Renal pelvis (tissue), 4 donors: ENCODE measurements around the gene IL21. TPM values are rescaled to one million over a fixed set of nuclear protein-coding genes. Genes with fewer than 3 reads are reported as not detected.

Experiments used
- DNase-seq: peaks from one replicate; pipeline ENCODE4 v3.0.0-alpha.2; 2013
- polyA plus RNA-seq, 3 donors: library from polyadenylated mRNA; unstranded; fragments of 120-200 nt; gene quantifications; one replicate each; pipeline ENCODE4 v1.2.1, GENCODE V29; 2013; ENCODE audit not compliant: insufficient read length in 3 of 3

The IL21 gene
- polyA plus RNA-seq, 3 donors: not detected

DNA sequence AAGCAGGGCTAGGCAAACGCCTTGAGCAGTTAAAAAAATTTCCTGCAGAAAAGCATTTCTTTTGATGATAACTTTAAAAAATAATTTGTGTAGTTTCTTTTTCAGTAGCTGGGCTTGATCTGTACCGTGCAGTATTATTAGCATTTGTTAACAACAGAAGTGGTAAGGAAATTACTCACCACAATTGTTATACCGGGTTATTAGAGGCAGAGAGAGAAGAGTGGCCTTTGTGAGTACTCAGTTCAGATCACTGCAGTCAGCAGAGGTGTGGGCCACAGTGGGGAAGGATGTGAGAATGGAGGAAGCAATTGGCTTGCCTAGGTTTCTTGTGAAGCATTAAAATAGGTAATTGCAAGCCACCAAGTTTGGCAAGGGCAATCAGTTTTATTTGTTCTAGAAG is 14.3 kb upstream of the IL21 start:
- no peak for DNase-seq

DNA sequence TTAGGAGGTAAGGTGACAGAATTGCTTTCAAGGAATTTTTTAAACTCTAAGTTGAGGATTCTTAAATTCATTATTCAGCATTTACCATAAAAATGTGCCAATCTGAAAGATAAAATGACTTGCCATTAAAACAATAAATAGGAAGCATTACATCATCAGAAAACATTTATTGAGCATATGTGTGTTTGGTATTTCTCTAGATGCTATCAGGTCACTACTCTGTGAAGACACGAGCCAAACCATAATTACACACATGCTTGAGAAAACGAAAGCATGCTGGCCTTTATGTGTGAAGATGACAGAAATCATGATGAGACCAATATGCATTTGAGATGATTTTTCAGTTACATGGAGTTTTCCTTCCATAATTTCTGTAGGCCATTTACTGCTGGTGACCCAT is 12.3 kb upstream of the IL21 start:
- no peak for DNase-seq

DNA sequence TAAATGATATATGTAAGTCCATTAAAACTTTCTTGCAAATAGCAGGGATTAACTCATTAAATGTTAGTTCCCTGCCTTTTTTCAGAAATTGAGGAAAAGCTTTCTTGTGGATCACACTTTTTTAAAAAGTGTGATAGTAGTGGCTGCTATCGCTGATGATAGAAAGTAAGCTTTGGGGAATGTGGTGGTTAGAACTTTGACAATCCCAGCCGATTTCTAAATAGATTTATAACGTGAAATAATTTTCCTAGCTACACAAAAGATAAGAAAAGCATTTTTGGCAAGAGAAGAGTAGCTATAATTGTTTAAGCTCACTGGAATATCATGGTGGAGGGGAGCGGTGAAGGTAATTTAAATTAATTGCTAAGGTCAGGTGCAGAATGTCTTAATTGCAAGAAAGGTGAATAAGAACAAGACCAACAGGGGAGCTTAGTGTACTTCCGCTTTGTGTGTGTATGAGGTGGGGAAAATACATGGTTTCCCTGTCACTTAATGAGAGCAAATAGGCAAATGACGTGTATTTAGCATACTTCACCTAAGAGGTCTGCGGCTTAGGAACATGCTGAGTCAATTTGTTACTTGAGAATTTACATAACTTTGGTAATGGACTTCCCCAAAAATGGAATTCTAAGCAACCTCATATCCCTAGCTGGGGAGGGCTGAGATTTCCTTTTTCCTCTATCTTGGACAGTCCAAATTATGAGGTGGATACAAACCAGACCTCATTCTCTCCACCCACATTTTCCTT is 11.7 kb upstream of the IL21 start:
- DNase-seq: no peak

DNA sequence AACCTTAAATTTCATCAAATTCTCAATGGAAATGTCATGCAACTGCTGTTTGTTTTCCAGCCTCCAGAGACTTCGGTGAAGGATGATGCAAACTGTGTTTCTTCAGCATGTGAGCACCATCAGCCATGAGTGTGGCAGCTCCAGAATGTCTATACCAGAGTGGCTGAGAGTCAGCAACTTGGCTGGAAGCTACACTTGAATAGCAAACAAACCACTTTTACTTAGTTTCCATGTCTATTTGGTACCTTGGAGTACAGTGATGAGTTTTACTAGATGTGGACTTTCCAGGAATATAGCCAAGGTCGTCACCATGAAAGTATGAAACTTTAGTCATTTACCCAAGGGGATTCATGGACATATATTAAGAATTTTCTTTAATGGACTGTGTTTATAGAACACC is 4.3 kb upstream of the IL21 start:
- no peak for DNase-seq

DNA sequence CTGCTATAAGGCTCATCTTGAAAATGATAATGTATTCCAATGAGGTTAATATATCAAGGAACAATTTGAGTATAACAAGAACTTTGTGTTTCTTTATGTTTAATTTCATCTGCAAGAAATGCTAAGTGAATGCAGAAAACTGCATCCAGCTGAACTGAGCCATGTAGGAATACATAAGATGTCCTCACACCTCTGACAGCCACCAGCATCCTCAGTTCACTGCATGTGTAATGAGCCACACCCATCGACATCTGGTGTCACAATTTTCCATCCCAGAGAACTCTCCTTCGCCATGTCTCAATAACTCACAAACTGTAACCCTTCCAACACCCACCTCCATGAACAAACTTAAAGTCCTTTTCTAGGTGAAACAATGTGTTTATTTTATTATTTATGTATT is 3.3 kb upstream of the IL21 start:
- no peak for DNase-seq

DNA sequence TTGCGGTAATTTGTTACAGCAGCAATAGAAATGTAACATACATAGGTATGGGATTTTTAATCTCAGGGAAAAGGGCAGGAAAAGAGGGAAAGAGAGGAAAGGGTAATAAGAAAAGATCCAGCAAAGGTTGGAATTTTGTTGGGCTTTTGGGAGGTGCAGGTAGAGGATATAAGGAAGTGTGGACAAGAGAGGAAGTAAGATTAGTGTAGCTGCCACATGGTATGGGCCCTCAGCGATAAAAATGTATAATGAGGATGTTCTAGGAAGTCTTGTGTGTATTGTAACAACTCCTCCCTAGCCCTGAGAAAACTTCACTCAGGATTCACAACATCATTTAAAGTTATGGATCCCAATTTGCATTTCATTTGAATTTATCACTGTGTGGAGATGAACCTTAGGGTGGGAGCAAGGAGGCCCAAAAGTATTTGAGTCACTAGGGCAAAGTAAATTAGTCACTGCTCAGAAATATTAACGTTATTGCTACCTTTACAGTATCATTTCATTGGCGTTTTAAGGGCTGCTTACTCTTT is 2.8 kb upstream of the IL21 start:
- DNase-seq: no peak

DNA sequence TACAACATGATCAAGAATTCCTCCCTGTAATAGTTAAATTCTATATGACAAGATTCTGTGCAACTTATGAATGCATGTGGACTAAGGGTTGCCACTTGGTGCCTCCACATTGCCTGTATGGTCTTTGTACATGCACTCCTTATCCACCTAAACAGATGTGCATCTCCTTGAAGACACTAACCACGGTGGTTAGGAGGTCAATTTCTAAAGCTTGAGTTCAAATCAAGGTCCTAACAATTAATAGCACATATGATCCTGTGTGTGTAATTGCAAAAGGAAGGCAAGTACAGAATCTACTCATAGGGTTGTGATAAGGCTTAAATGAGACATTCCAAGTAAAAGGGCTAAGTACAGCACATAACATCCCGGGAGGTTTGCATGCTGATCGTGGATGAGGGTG is 1.5 kb upstream of the IL21 start:
- DNase-seq: no peak

DNA sequence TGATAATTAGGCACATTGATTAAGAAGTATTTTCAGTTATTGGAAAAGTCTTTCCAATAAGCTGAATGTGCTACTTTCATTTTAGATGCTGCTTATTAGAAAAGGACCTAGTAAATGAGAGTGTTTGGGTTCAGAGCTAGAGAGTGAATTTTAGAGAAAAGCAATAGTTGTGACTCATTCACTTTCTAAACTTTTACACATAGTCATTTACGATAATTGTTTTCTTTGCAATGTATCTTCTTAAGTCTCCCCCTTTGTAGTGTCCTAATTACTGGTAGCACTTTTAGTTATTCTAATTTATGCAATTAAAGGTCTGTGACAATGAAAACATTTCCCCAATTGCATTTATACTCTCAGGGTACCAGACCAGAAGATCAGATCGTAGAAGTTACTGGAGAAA is 1.3 kb downstream of the IL21 start:
- no peak for DNase-seq

DNA sequence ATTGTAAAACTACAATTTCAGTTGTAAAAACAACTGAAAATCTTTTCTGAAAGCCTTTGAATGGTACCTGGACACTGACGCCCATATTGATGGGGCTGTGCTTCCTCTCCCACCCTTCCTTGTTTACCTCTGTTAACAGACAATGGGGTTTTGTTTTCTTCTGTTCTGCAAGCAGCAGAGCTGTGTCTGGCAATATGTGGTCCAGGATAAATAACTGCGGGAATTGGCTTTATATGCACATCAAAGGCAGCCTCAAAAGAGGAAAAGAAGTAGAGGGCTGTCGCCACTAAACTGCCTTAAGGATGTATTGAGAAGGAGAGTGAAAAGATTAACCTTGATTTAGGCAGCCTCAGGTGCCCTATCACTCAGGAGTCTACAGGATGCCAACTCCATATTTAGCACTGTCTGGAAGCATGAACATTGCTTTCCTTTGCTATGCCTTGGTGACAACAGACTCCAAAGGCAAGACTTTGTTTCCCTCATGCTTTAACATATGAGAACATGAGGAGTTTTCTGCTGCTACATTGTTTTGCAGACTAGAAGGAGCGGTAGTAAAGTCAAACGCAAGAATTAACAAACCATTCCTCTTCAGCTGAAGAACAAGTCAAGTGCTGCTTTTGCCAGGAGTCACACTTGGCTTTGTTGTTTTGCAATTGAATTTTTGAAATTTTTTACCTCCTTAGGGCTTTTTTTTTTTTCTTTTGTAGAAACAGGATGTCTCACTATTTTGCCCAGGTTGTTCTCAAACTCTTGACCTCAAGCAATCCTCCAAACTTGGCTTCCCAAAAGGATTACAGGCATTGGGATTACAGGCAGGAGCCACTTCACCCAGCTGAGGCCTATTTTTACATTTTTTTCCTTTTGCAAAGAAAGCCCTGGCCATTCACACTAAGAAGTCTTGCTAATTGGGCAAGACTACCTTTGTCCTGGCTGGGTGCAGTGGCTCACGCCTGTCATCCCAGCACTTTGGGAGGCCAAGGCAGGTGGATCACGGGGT is 3.0 kb downstream of the IL21 start:
- DNase-seq: no peak

DNA sequence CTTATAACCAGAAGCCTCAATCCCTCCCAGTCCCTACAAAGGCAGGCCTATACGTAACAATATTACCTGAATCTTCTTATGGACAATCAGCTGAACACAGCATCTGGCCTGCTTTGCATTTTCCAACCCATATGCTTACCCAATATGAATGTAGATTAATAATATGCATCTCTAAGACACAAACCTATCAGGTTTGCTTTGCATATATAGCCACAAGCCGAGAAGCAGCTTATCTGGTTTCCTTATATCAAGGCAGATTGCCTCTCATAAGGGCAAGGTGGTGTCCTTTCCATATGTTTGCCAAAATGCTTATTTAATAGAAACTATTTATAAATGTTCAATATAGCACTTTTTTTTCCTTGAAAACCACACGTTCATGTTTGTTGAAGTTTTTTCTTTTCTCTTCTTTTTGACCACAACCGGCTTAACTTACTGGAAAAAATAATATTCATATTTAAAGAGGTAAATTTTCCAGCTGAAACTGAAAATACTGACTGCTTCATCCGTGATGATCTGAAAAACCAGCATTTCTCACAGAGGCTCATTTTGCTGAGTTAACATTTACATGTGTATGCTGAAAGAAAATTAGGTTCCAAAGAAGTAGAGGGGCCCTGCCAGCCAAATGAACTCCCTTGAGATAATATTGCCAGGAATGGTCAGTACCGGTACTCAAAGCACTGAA is 3.8 kb downstream of the IL21 start:
- no peak for DNase-seq

DNA sequence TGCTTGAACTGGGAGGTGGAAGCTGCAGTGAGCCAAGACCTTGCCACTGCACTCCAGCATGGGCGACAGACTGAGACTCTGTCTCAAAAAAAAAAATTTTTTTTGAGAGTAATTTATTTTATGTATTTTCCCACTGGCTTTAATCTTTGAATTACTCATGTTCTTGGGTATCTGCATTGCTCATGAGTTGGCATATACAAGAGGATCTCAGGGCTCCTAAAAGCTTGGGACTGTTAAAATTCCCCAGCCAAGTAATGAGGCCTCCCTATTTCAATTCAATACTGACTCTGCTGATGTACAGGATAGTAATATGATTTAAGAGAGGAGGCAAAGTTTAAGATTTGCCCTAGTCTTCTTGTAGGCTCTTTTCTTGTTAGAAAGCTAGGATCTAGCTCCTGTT is 6.2 kb downstream of the IL21 start:
- no peak for DNase-seq

DNA sequence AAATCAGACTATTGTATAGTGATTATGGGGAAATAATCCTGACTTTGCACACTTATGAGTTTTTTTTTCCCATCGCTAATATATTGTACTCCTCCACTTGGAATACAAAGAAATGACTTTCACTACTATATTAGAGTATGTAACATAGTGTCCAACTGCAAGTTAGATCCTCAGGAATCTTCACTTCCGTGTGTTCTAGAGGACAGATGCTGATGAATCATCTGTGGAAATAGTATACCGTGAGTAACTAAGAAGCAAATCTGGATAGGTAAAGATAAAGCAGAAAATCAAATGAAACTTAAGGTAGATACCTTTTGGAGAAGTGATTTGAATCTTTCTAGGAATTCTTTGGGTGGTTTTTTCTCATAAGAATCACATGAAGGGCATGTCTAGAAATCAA is 8.3 kb downstream of the IL21 start:
- DNase-seq: no peak

DNA sequence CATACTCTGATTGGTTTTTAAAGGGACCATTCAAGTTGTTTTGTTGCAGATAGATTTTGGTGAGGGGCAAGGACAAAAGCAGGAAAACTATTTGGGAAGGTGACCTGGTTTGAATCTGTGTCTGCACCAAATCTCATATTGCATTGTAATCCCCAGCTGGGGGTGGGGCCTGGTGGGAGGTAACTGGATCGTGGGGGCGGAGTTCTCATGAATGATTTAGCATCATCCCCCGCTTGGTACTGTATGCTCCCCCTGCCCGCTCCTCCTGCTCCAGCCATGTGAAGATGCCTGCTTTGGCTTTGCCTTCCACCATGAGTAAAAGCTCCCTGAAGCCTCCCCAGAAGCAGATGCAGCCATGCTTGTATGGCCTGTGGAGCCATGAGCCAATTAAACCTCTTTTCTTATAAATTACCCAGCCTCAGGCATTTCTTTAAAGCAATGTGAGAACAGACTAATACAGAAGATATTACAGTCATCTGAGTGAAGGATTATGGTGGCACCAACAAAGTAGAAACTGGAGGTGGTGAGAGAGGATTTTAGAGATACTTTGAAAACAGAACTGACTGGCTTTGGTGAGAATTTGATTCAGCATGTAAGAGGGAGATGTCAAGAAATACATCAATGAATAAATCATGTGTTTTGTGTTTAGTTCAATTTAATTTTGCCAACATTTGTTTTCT is 14.4 kb downstream of the IL21 start:
- DNase-seq: no peak

DNA sequence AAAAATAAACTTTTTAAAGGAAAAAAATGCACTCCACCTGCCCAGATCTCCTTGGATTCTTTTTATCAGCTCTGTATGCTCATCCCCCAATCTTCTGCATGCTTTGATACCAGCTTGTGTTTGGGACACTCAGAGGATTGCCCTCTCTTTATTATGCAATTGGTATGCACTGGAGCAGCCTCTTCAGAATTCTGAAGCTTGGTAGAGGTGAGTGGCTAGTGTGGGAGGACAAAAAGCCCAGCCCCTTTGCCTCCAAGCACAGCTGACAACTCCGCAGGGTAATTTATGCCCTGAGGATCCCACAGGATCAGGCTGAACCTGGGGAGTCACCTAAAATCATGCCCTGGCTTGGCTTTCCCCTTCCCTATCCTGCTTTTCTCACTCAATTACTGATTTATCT is 16.7 kb downstream of the IL21 start:
- no peak for DNase-seq

DNA sequence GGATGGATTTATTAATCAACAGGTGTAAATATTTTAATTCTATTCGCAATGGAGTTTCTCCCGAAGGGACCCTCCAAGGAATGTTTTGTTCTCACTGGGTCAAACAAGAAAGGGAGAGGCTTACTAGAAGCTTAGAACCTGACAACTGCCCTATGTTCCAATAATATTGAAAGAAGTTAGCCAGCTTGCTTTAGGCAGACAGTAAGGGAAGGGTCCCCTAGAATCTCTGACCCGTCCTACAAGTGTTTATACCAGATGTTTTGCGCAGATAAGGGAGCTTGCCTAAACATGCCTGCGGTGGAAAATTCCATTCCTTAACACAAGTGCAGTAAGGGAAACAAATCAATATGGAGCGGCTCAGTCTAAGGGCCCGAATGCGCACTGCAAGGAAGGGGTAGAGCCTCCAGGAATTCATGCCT is 17.7 kb downstream of the IL21 start:
- DNase-seq: no peak

DNA sequence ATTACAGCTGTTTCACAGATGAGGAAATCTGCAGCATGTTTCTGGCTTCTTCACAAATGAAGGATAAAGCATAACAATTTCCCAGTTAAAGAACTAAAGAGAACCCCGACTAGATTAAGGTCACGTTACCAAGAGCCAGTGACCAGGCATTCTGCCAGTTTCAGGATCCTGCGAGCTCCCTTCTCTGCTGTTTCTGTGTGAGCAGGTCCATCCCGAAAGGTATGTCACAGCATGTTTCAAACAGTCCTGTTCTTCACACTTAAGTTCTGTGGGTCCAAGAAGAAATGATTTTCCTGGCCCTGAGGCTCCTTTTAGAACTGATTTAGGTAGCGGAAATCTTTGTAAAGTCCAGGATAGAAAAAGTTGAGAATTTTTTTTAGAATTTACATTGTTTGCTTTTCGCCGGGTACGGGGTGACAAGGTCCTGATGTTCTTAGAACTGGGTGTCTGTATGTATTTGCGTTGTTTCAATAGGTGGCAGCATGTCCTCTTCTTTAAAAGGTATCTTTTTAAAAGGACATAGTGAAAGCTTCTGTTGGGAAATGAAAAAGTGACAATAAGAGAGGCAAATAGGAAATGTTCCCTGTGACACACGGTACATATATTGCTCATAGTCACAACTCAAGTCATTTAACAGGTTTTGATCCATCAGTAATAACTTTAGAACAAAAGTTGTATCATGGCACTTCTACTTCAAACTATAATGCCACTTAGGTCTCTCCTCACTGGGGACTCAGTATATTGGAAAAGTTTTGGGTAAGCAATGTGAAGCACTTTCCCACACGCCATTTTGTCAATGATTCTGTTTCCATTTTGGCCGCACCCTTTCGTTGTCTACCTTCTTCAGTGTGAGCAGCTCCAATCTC is 18.4 kb downstream of the IL21 start:
- peak; percentile 9 for DNase-seq

DNA sequence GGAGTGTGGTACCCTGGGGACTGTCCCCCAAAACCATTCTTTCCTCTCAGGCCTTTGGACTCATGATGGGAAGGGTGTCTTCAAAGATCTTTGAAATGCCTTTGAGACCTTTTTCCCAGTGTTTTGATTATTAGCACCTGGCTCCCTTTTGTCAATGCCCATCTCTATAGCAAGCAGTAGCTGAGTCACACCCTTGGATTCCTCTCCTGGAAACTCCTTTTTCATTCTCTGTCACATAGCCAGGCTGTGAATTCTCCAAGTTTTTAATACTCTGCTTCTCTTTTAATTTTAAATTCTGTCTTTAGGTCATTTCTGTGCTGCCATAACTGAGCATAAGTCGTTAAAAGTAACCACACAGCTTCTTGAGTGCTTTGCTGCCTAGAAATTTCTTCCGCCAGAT is 29.7 kb downstream of the IL21 start:
- no peak for DNase-seq

DNA sequence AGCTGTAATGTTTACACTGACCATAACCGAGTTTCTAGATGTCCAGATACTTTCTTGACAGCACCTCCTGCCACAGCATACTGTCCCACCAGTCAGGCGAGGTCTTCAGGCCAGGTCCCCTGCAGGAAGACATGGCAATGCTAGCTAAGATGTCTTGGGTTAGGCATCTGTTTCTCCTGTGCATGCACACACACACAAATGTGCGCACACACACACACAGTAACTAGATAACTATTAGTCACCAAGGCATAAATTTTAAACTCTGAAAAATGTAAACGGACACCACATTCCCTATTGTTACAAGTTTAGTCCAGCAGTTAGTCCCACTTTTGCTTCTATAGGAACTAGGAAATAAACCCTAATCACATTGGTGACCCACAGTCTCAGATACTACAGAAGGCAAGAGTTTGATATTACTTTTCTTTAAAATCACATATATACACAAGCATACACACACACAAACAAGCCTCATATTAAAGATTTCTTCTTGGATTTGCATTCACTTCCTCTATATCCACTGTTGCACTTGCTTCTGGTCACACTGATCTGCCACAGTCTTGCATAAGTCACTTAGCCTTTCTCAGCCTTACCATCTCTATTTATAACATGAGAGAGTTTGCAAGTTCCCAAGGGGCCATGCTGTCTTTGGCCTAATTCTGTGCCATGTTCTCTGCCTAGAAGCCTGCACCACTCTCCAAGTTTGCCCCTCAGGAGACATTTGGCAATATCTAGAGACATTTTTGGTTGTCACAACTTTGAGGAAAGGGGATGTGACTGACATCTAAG is 32.2 kb downstream of the IL21 start:
- DNase-seq: no peak

DNA sequence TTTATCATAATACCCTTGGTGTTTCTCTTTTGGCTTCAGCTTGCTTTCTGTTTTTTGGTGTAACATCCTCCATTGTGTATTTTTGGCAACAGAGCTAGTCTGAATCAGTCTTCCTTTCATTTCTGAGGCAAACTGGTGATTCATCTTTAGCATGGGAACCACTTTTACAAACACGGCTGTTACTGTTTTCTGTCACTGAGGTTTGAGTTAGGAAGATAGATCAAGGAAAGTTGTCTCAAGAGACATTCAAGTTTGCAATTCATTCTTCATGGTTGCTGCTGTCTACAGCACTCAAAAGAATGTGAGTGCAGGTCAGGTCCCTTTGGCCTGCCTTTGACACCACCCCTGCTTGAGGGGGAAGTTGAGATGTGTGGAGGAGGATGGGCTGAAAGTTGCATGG is 36.3 kb downstream of the IL21 start:
- DNase-seq: no peak

DNA sequence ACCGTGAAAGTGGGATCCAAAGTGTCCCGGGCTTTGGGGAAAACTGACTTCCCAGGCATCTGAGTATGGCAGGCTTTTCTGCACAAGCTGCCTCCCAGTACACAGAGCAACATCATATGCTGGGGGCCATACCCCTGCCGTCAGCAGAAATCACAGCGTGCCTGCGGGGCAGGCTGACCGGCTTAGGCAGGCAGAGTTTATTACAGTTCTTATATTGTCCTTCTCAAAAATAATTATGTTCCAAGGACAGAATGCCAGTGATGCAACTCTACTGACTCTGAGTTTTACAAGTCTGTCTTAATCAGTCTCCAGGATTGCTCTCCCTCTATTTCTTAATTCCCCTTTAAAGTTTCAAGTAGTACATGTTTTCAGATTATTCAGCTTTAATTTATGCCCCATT is 37.0 kb downstream of the IL21 start:
- no peak for DNase-seq
